Liver (tissue), 9 donors: Measurements from ENCODE around the gene MINDY1. TPM values are rescaled to one million over a fixed set of nuclear protein-coding genes. Genes with fewer than 3 reads are reported as not detected.

Experiments
- DNase-seq: peaks from one replicate; pipeline ENCODE4 v3.0.0-alpha.2; 2017; ENCODE audit warnings: low spot score
- H3K27ac ChIP-seq, 2 donors: one replicate each; pipeline ENCODE4 v1.7.0; 2013; ENCODE audit warnings: inconsistent platforms in 2 of 2, low read length in 2 of 2, control low read depth in 1 of 2, low read depth in 1 of 2, mild to moderate bottlenecking in 1 of 2
- H3K27me3 ChIP-seq, 4 donors: one replicate each; pipeline versions ENCODE4 v1.6.1 to v1.7.0; 2013; ENCODE audit warnings: low read length in 3 of 4, inconsistent platforms in 1 of 4, mild to moderate bottlenecking in 1 of 4, moderate library complexity in 1 of 4; ENCODE audit not compliant: control insufficient read depth in 4 of 4, insufficient read depth in 4 of 4
- H3K36me3 ChIP-seq, 4 donors: one replicate each; pipeline versions ENCODE4 v1.6.1 to v1.7.0; 2013; ENCODE audit warnings: low read length in 3 of 4, mild to moderate bottlenecking in 3 of 4, low read depth in 1 of 4, moderate library complexity in 1 of 4; ENCODE audit not compliant: control insufficient read depth in 4 of 4, insufficient read depth in 3 of 4
- H3K4me1 ChIP-seq, 4 donors: one replicate each; pipeline versions ENCODE4 v1.6.1 to v1.7.0; 2013; ENCODE audit warnings: low read length in 3 of 4, mild to moderate bottlenecking in 3 of 4, moderate library complexity in 1 of 4; ENCODE audit not compliant: control insufficient read depth in 4 of 4, insufficient read depth in 4 of 4
- H3K4me3 ChIP-seq, 3 donors: one replicate each; pipeline versions ENCODE4 v1.6.1 to v1.7.0; 2013; ENCODE audit warnings: low read length in 3 of 3, control low read depth in 1 of 3, low read depth in 1 of 3, mild to moderate bottlenecking in 1 of 3
- H3K9ac ChIP-seq, 2 donors: one replicate each; pipeline ENCODE4 v1.7.0; 2013; ENCODE audit warnings: low read length in 2 of 2, mild to moderate bottlenecking in 2 of 2, moderate library complexity in 2 of 2, control low read depth in 1 of 2, low read depth in 1 of 2
- H3K9me3 ChIP-seq, 4 donors: one replicate each; pipeline versions ENCODE4 v1.6.1 to v1.7.0; 2013; ENCODE audit warnings: low read length in 3 of 4; ENCODE audit not compliant: control insufficient read depth in 4 of 4
- ATF3 ChIP-seq: IDR thresholded peaks from 2 replicates; pipeline ENCODE4 v1.6.1; 2016; ENCODE audit warnings: antibody characterized with exemption
- FOXA1 ChIP-seq: IDR thresholded peaks from 2 replicates; pipeline ENCODE4 v1.6.1; 2016; ENCODE audit warnings: antibody characterized with exemption
- FOXA2 ChIP-seq: IDR thresholded peaks from 2 replicates; pipeline ENCODE4 v1.6.1; 2016; ENCODE audit warnings: antibody characterized with exemption
- GABPA ChIP-seq, 2 donors: IDR thresholded peaks in 1 of 2; conservative IDR thresholded peaks in 1 of 2; 2 replicates each; pipeline ENCODE4 v1.6.1; 2016; ENCODE audit warnings: antibody characterized with exemption in 2 of 2, mild to moderate bottlenecking in 1 of 2, moderate library complexity in 1 of 2
- MAX ChIP-seq: IDR thresholded peaks from 2 replicates; pipeline ENCODE4 v1.6.1; 2016; ENCODE audit warnings: antibody characterized with exemption
- NR2F2 ChIP-seq: IDR thresholded peaks from 2 replicates; pipeline ENCODE4 v1.6.1; 2016; ENCODE audit warnings: antibody characterized with exemption
- RAD21 ChIP-seq, 2 donors: IDR thresholded peaks; 2 replicates each; pipeline ENCODE4 v1.6.1; 2016; ENCODE audit warnings: antibody characterized with exemption in 2 of 2, mild to moderate bottlenecking in 2 of 2
- RXRA ChIP-seq, 2 donors: IDR thresholded peaks; 2 replicates each; pipeline ENCODE4 v1.6.1; 2017 to 2018; ENCODE audit warnings: antibody characterized with exemption in 2 of 2, mild to moderate bottlenecking in 1 of 2
- SP1 ChIP-seq: IDR thresholded peaks from 2 replicates; pipeline ENCODE4 v1.6.1; 2018; ENCODE audit warnings: antibody characterized with exemption, mild to moderate bottlenecking
- TAF1 ChIP-seq: conservative IDR thresholded peaks from 2 replicates; pipeline ENCODE4 v1.6.1; 2016; ENCODE audit warnings: antibody characterized with exemption, mild to moderate bottlenecking
- YY1 ChIP-seq: IDR thresholded peaks from 2 replicates; pipeline ENCODE4 v1.6.1; 2016; ENCODE audit warnings: antibody characterized with exemption, mild to moderate bottlenecking
- ZBTB33 ChIP-seq: IDR thresholded peaks from 2 replicates; pipeline ENCODE4 v1.6.1; 2016; ENCODE audit warnings: antibody characterized with exemption
- WGBS: extraction: QIAGEN DNeasy Blood & Tissue Kit; methylation state at CpG from one replicate; pipeline ENCODE4 v1.1.7; 2013; 5-methylcytosine and 5-hydroxymethylcytosine counted together
- polyA plus RNA-seq, 2 donors: library from polyadenylated mRNA; stranded (reverse) in 1 of 2; unstranded in 1 of 2; fragments of 200-250 nt in 1 of 2; fragments of >200 nt in 1 of 2; fragmentation: Nextera tagmentation in 1 of 2; extraction: Ambion mirVana in 1 of 2; gene quantifications; one replicate each; pipeline versions ENCODE4 v1.2.1 to v1.2.3, GENCODE V29; 2013 to 2015
- total RNA-seq, 2 donors: library from RNA; depleted of rRNA; stranded (reverse); fragments of >200 nt; gene quantifications; one replicate each; pipeline ENCODE4 v1.2.3, GENCODE V29; 2014
- TF ChIP-seq, protein P1 (sequence below): IDR thresholded peaks from 2 replicates; pipeline ENCODE4 v1.6.1; 2016; ENCODE audit warnings: antibody characterized with exemption, mild to moderate bottlenecking
- TF ChIP-seq, protein P2 (sequence below): fragments of 150-350 bp; IDR thresholded peaks from 2 replicates; pipeline ENCODE4 v1.5.1; 2017; ENCODE audit warnings: improper control_type of control experiment, low read depth, low read length; ENCODE audit not compliant: missing input control
- donor health status: healthy.
- donor health status: healthy.
- donor health status: healthy.
- donor health status: healthy.
- donor health status: healthy.

Gene MINDY1
- total and polyA plus RNA-seq, 4 donors = 7.3 to 21.3 (median 9.0) TPM

GRCh38 chr1:151009206-151009587, 2.5 kb upstream of the MINDY1 start:
- no peak for DNase-seq
- Histone ChIP-seq H3K27ac (peak overlapping the region; percentile 84), H3K4me3 (peak overlapping the region; percentile 53 to 78 (median 76)), H3K4me1 (peaks cover 18 to 75% (median 62%) of the 10 kb centered on the region in 4 donors), H3K9ac (peak overlapping the region; percentile 42 to 95), H3K36me3 (no peaks in the 10 kb centered on the region), H3K27me3 (no peaks in the 10 kb centered on the region), H3K9me3 (no peaks in the 10 kb centered on the region)
- 33% methylated on average over 3 of the region's 3 CpGs for WGBS
- TF ChIP-seq RAD21 (IDR thresholded peaks at IDR 0.05) (no peak), SP1 (no peak), TAF1 (no peak), NR2F2 (no peak), ZBTB33 (no peak), FOXA2 (no peak), MAX (no peak), FOXA1 (no peak), YY1 (no peak), GABPA (IDR thresholded peaks at IDR 0.05 in 1 of 2, conservative IDR thresholded peaks at IDR 0.05 in 1 of 2) (no peak)
- TF ChIP-seq, protein P1, sequence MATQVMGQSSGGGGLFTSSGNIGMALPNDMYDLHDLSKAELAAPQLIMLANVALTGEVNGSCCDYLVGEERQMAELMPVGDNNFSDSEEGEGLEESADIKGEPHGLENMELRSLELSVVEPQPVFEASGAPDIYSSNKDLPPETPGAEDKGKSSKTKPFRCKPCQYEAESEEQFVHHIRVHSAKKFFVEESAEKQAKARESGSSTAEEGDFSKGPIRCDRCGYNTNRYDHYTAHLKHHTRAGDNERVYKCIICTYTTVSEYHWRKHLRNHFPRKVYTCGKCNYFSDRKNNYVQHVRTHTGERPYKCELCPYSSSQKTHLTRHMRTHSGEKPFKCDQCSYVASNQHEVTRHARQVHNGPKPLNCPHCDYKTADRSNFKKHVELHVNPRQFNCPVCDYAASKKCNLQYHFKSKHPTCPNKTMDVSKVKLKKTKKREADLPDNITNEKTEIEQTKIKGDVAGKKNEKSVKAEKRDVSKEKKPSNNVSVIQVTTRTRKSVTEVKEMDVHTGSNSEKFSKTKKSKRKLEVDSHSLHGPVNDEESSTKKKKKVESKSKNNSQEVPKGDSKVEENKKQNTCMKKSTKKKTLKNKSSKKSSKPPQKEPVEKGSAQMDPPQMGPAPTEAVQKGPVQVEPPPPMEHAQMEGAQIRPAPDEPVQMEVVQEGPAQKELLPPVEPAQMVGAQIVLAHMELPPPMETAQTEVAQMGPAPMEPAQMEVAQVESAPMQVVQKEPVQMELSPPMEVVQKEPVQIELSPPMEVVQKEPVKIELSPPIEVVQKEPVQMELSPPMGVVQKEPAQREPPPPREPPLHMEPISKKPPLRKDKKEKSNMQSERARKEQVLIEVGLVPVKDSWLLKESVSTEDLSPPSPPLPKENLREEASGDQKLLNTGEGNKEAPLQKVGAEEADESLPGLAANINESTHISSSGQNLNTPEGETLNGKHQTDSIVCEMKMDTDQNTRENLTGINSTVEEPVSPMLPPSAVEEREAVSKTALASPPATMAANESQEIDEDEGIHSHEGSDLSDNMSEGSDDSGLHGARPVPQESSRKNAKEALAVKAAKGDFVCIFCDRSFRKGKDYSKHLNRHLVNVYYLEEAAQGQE = no peak
- TF ChIP-seq, protein P2, sequence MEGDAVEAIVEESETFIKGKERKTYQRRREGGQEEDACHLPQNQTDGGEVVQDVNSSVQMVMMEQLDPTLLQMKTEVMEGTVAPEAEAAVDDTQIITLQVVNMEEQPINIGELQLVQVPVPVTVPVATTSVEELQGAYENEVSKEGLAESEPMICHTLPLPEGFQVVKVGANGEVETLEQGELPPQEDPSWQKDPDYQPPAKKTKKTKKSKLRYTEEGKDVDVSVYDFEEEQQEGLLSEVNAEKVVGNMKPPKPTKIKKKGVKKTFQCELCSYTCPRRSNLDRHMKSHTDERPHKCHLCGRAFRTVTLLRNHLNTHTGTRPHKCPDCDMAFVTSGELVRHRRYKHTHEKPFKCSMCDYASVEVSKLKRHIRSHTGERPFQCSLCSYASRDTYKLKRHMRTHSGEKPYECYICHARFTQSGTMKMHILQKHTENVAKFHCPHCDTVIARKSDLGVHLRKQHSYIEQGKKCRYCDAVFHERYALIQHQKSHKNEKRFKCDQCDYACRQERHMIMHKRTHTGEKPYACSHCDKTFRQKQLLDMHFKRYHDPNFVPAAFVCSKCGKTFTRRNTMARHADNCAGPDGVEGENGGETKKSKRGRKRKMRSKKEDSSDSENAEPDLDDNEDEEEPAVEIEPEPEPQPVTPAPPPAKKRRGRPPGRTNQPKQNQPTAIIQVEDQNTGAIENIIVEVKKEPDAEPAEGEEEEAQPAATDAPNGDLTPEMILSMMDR = no peak

- no peaks in the 10 kb centered on the region for H3K27me3 ChIP-seq
- no peaks in the 10 kb centered on the region for H3K9me3 ChIP-seq
- WGBS = under 1% methylated on average over 69 of the region's 69 CpGs
- H3K4me1 ChIP-seq = peaks cover 16 to 70% (median 61%) of the 10 kb centered on the region in 4 donors
- peak within 1 kb of the TSS; percentile 42 to 95 for H3K9ac ChIP-seq
- H3K4me3 ChIP-seq = peak within 1 kb of the TSS; percentile 53 to 78 (median 76)
- H3K27ac ChIP-seq = peak within 1 kb of the TSS; percentile 84
- H3K36me3 ChIP-seq = no peaks in the 10 kb centered on the region
- DNase-seq = peak; percentile 97
- TF ChIP-seq SP1 (peak; percentile 80), MAX (no peak), YY1 (peak; percentile 31), RAD21 (IDR thresholded peaks at IDR 0.05) (peak in 1 of 2 donors; percentile 21), NR2F2 (peak; percentile 66), GABPA (IDR thresholded peaks at IDR 0.05 in 1 of 2, conservative IDR thresholded peaks at IDR 0.05 in 1 of 2) (peak; percentile 34 to 89), RXRA (IDR thresholded peaks at IDR 0.05) (peak; percentile 70 to 83), ATF3 (no peak), ZBTB33 (no peak)
- TF ChIP-seq, protein P1 = peak; percentile 21
Measured at GRCh38 chr1:151008244-151009205, 1.8 kb upstream of the MINDY1 start, which contains the start of gene PRUNE1. Gene PRUNE1, plus strand, starts transcription at chr1:151008449. Its CDS starts 184 bp downstream, at chr1:151008633.
